ENCODE results near the gene AIRE. TPM values are rescaled to one million over a fixed set of nuclear protein-coding genes. Genes with fewer than 3 reads are reported as not detected.

AIRE gene
- total RNA-seq, 3 donors from 2014 or later: not detected

- TF ChIP-seq, protein P1, sequence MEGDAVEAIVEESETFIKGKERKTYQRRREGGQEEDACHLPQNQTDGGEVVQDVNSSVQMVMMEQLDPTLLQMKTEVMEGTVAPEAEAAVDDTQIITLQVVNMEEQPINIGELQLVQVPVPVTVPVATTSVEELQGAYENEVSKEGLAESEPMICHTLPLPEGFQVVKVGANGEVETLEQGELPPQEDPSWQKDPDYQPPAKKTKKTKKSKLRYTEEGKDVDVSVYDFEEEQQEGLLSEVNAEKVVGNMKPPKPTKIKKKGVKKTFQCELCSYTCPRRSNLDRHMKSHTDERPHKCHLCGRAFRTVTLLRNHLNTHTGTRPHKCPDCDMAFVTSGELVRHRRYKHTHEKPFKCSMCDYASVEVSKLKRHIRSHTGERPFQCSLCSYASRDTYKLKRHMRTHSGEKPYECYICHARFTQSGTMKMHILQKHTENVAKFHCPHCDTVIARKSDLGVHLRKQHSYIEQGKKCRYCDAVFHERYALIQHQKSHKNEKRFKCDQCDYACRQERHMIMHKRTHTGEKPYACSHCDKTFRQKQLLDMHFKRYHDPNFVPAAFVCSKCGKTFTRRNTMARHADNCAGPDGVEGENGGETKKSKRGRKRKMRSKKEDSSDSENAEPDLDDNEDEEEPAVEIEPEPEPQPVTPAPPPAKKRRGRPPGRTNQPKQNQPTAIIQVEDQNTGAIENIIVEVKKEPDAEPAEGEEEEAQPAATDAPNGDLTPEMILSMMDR (IDR thresholded peaks at IDR 0.05): no peak
- TF ChIP-seq POLR2AphosphoS5 (IDR thresholded peaks at IDR 0.05) (no peak), POLR2A (IDR thresholded peaks at IDR 0.05) (no peak)
- H3K9me3 ChIP-seq: no peaks in the 10 kb centered on the region
- DNase-seq (ENCODE audit: low spot score in 2 of 2): no peak
- H3K27me3 ChIP-seq: no peaks in the 10 kb centered on the region
- peak overlapping the region in 1 of 2 donors; percentile 76 for H3K27ac ChIP-seq
- H3K4me3 ChIP-seq: no peak overlapping the region
- intact Hi-C loops (cut with DNase I; ENCODE audit: low total_unique reads): no loop called here
- no peaks in the 10 kb centered on the region for H3K36me3 ChIP-seq
- H3K4me1 ChIP-seq: peaks cover 3 to 33% of the 10 kb centered on the region in 2 donors
Observed at GRCh38 chr21:44305691-44306090, 20.0 kb downstream of the AIRE start.

DNA sequence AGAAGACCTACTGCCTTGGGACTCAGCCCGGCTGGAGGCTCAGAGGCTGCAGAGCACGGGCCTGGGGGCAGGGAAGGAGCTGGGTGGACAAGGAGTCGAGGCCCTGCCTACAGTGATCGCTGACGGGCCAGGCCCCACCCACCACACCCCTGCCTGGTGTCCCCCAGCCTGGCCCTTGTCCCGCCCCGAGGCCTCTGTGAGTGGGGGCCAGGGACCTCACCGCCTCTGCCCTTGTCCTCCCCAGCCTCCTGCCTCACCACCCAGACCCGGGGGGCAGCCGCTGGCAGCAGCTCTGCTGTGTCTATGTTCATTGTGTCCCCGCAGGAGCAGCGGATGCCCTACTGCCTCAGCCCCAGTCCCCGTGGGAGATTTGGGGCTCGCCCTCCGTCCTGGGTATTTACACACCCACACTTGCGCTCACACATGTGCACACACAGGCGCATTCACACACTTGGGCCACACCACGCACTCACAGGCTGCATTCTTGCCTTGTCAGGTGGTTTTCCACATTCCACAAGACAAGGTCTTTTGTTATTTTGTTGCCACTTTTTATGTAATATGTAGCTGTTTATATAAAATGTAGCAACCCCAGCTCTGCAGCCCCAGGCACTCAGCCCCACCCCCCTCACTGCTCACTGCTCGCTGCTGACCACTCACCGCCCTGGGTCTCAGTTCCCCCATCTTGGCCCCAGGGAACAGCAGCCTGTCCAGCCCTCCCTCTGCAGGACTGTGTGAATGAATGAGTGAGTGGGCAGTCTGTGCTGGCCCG lies 21.4 kb downstream of the AIRE start:
- H3K27ac ChIP-seq: peak overlapping the region; percentile 48 to 76
- no peaks in the 10 kb centered on the region for H3K27me3 ChIP-seq
- H3K36me3 ChIP-seq: no peaks in the 10 kb centered on the region
- intact Hi-C loops (cut with DNase I; ENCODE audit: low total_unique reads): no loop called here
- DNase-seq (ENCODE audit: low spot score in 2 of 2): no peak
- peaks cover 3 to 33% of the 10 kb centered on the region in 2 donors for H3K4me1 ChIP-seq
- H3K9me3 ChIP-seq: no peaks in the 10 kb centered on the region
- H3K4me3 ChIP-seq: peak overlapping the region in 1 of 3 donors; percentile 3
- TF ChIP-seq POLR2A (IDR thresholded peaks at IDR 0.05): no peak
- TF ChIP-seq, protein P1 (IDR thresholded peaks at IDR 0.05): no peak
- TF ChIP-seq POLR2AphosphoS5 (IDR thresholded peaks at IDR 0.05): no peak

DNA sequence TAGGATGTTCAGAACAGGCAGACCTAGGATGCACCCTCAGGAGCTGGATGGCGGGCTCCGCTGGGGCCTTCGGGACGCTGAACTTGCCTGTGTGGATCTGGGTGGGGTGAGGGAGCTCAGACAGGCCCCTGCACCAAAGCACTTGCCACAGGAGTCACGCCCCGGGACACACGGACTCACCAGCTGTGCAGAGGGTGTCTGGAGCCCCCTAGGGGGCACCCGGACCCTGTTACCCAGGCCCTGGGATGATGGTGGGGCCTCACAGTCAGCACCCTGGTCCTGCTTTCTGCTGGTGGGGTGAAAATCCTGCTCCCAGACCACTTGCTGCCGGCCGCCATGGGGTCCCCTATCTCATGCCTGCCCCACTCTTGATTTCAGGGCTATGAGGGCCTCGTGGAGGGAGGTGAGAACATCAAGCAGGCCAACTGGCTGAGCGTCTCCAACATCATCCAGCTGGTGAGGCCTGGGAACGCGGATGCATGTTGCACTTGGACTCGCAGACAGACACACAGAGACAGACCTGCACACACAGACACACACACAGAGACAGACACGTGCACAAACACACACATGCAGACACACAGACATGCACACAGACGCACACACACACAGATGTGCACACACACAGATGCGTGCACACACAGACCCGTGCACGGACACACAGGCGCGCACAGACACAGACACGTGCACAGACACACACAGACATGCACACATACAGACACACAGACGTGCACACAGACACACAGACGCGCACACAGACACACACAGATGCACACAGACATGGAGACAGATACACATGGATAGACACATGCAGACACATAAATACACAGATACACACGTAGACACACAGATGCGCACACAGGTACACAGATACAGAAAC lies 25.2 kb downstream of the AIRE start:
- TF ChIP-seq POLR2AphosphoS5 (IDR thresholded peaks at IDR 0.05) (no peak), POLR2A (IDR thresholded peaks at IDR 0.05) (no peak)
- TF ChIP-seq, protein P1 (IDR thresholded peaks at IDR 0.05): no peak
- peaks cover 3 to 9% of the 10 kb centered on the region in 2 donors for H3K4me1 ChIP-seq
- no peaks in the 10 kb centered on the region for H3K36me3 ChIP-seq
- no peaks in the 10 kb centered on the region for H3K27me3 ChIP-seq
- H3K27ac ChIP-seq: no peak overlapping the region
- no peaks in the 10 kb centered on the region for H3K9me3 ChIP-seq
- H3K4me3 ChIP-seq: no peak overlapping the region
- intact Hi-C loops (cut with DNase I; ENCODE audit: low total_unique reads): no loop called here
- no peak for DNase-seq (ENCODE audit: low spot score in 2 of 2)

GRCh38 chr21:44312089-44312488 lies 26.4 kb downstream of the AIRE start:
- Histone ChIP-seq H3K4me3 (no peak overlapping the region), H3K36me3 (no peaks in the 10 kb centered on the region), H3K4me1 (peaks cover 0 to 3% of the 10 kb centered on the region in 2 donors), H3K27me3 (no peaks in the 10 kb centered on the region), H3K9me3 (no peaks in the 10 kb centered on the region), H3K27ac (no peak overlapping the region)
- TF ChIP-seq POLR2AphosphoS5 (IDR thresholded peaks at IDR 0.05): no peak
- no peak for TF ChIP-seq POLR2A (IDR thresholded peaks at IDR 0.05)
- TF ChIP-seq, protein P1 (IDR thresholded peaks at IDR 0.05): no peak
- intact Hi-C loops (cut with DNase I; ENCODE audit: low total_unique reads): no loop called here
- no peak for DNase-seq (ENCODE audit: low spot score in 2 of 2)

DNA sequence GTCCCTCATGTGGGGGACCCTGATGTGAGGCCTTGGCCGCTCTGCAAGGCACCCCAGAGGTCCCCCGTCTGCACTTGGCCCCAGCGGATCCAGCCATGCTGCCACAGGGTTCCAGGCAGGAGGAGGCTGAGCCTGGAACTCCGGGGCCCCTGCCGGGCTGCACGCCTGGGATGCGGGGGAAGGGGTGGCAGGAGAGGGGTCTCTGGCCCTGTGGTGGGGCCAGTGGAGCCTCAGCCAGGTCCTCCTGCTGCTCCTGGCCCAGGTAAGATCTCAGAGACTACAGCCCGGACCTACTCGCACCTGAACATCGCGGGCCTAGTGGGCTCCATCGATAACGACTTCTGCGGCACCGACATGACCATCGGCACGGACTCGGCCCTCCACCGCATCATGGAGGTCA lies 27.0 kb downstream of the AIRE start:
- DNase-seq (ENCODE audit: low spot score in 2 of 2): no peak
- Histone ChIP-seq H3K4me1 (peaks cover 0 to 3% of the 10 kb centered on the region in 2 donors), H3K4me3 (no peak overlapping the region), H3K27ac (no peak overlapping the region), H3K36me3 (no peaks in the 10 kb centered on the region), H3K9me3 (no peaks in the 10 kb centered on the region), H3K27me3 (no peaks in the 10 kb centered on the region)
- intact Hi-C loops (cut with DNase I; ENCODE audit: low total_unique reads): no loop called here
- TF ChIP-seq, protein P1 (IDR thresholded peaks at IDR 0.05): no peak
- TF ChIP-seq POLR2AphosphoS5 (IDR thresholded peaks at IDR 0.05): no peak
- TF ChIP-seq POLR2A (IDR thresholded peaks at IDR 0.05): no peak
